Keratinocyte (primary cell): Measurements from ENCODE around the gene CDK5RAP3.

Experiments used
- EZH2 ChIP-seq: IDR thresholded peaks from one replicate; pipeline ENCODE4 v1.6.1; 2012; ENCODE audit warnings: inconsistent platforms, mild to moderate bottlenecking, low read length, moderate library complexity
- TF ChIP-seq, protein P1 (sequence below), 3 experiments: IDR thresholded peaks in 1 of 3; conservative IDR thresholded peaks in 1 of 3; optimal IDR thresholded peaks in 1 of 3; 2 replicates in 2 of 3; 3 replicates in 1 of 3; pipeline versions ENCODE3 to v1.5.1; 2011; ENCODE audit warnings: low read length in 3 of 3, mild to moderate bottlenecking in 3 of 3, moderate library complexity in 2 of 3, control low read depth in 1 of 3, inconsistent platforms in 1 of 3; ENCODE audit not compliant: insufficient read depth in 2 of 3; ENCODE audit errors: extremely low read depth in 1 of 3

DNA sequence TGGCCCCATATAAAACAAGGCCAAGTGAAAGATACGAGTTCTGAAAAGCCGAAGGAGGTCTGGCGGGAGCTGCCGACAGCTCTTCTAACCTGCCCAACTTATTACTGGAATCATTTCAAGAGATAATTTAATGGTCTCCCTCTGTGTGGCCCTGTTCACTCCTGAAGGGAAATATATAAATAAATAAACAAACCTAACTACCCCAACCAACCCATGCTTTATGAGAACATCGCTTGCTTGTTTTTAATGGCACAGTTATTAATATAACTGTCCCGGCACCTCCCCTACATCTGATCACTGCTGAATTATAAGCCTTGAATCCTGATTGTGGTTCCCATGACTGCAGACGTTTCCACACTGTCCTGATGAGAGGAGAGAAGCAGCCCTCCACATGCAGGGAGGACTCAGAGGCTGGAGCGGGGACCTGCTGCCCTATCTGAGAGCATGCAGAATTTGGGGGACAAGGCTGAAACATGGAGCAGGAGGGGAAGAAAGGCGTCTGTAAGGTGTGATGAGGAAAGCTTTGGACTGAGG is 22.2 kb downstream of the CDK5RAP3 start:
- TF ChIP-seq, protein P1, sequence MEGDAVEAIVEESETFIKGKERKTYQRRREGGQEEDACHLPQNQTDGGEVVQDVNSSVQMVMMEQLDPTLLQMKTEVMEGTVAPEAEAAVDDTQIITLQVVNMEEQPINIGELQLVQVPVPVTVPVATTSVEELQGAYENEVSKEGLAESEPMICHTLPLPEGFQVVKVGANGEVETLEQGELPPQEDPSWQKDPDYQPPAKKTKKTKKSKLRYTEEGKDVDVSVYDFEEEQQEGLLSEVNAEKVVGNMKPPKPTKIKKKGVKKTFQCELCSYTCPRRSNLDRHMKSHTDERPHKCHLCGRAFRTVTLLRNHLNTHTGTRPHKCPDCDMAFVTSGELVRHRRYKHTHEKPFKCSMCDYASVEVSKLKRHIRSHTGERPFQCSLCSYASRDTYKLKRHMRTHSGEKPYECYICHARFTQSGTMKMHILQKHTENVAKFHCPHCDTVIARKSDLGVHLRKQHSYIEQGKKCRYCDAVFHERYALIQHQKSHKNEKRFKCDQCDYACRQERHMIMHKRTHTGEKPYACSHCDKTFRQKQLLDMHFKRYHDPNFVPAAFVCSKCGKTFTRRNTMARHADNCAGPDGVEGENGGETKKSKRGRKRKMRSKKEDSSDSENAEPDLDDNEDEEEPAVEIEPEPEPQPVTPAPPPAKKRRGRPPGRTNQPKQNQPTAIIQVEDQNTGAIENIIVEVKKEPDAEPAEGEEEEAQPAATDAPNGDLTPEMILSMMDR (optimal IDR thresholded peaks at IDR 0.05 in 1 of 3, IDR thresholded peaks at IDR 0.05 in 1 of 3, conservative IDR thresholded peaks at IDR 0.05 in 1 of 3; ENCODE audit: extremely low read depth in 1 of 3, insufficient read depth in 2 of 3, low read length in 3 of 3) = no peak
- TF ChIP-seq EZH2 = no peak
